GM19452 (cell line): ENCODE measurements around the gene VAT1L.
"Not testable (repeated sequence)": the region's sequence is repeated elsewhere in the genome, so short reads cannot be mapped to it uniquely, and the experiment has no call there.

Source experiments
- ATAC-seq: cut with Tn5 transposase; IDR thresholded peaks from one replicate; pipeline ENCODE4 v1.9.1; 2021; ENCODE audit not compliant: unreplicated experiment

The VAT1L gene

GRCh38 chr16:77987810-77988209, 199.4 kb downstream of the VAT1L start:
- no peak for ATAC-seq

- no peak for ATAC-seq
Measured at GRCh38 chr16:77989846-77990245, 201.5 kb downstream of the VAT1L start.

GRCh38 chr16:77991701-77992100, 203.3 kb downstream of the VAT1L start:
- no peak for ATAC-seq

GRCh38 chr16:77992381-77992780, 204.0 kb downstream of the VAT1L start:
- not testable (repeated sequence) for ATAC-seq

GRCh38 chr16:77993111-77993985, 205.0 kb downstream of the VAT1L start:
- ATAC-seq: no peak

GRCh38 chr16:77995843-77996455, 207.6 kb downstream of the VAT1L start:
- ATAC-seq: no peak

GRCh38 chr16:77998350-77999023, 210.1 kb downstream of the VAT1L start:
- no peak for ATAC-seq

GRCh38 chr16:78001451-78002025, 213.2 kb downstream of the VAT1L start:
- no peak for ATAC-seq

- peak; percentile 98 for ATAC-seq
Measured at GRCh38 chr16:78002915-78003538, 214.7 kb downstream of the VAT1L start.

- no peak for ATAC-seq
Measured at GRCh38 chr16:78004517-78004916, 216.2 kb downstream of the VAT1L start.

- no peak for ATAC-seq
Measured at GRCh38 chr16:78005881-78006280, 217.5 kb downstream of the VAT1L start.

- no peak for ATAC-seq
Measured at GRCh38 chr16:78007121-78007520, 218.8 kb downstream of the VAT1L start.

GRCh38 chr16:78022347-78023060, 234.1 kb downstream of the VAT1L start, which contains the start of gene CLEC3A:
Gene CLEC3A, plus strand, starts transcription at chr16:78022548. Its CDS starts 79 bp downstream, at chr16:78022627.
- no peak for ATAC-seq

- ATAC-seq: no peak
Measured at GRCh38 chr16:78024159-78024558, 235.8 kb downstream of the VAT1L start.

GRCh38 chr16:78025631-78026030, 237.3 kb downstream of the VAT1L start:
- ATAC-seq: no peak

GRCh38 chr16:78028018-78028417, 239.7 kb downstream of the VAT1L start:
- no peak for ATAC-seq
